Sigmoid colon (tissue), 7 donors: Measurements from ENCODE around the gene NKAPL. TPM values are rescaled to one million over a fixed set of nuclear protein-coding genes. Genes with fewer than 3 reads are reported as not detected.

Experiments
- DNase-seq: peaks from one replicate; pipeline ENCODE4 v3.0.0-alpha.2; 2019
- H3K27ac ChIP-seq, 4 donors: fragments of 200-600 bp; sonication (generic); one replicate each; pipeline ENCODE4 v1.5.1; 2016 to 2019; ENCODE audit warnings: mild to moderate bottlenecking in 1 of 4
- H3K27me3 ChIP-seq, 3 donors: fragments of 200-600 bp; sonication (generic); one replicate each; pipeline ENCODE4 v1.5.1; 2019; ENCODE audit warnings: mild to moderate bottlenecking in 1 of 3
- H3K36me3 ChIP-seq, 4 donors: fragments of 200-600 bp; sonication (generic); one replicate each; pipeline ENCODE4 v1.5.1; 2016 to 2019
- H3K4me1 ChIP-seq, 4 donors: fragments of 200-600 bp; sonication (generic); one replicate each; pipeline ENCODE4 v1.5.1; 2017 to 2019
- H3K4me3 ChIP-seq, 4 donors: fragments of 200-600 bp; sonication (generic); one replicate each; pipeline ENCODE4 v1.5.1; 2017 to 2019; ENCODE audit warnings: mild to moderate bottlenecking in 2 of 4, moderate library complexity in 1 of 4
- H3K9me3 ChIP-seq, 4 donors: fragments of 200-600 bp in 3 of 4; sonication (generic) in 3 of 4; one replicate each; pipeline versions ENCODE4 v1.5.1 to v1.6.1; 2013 to 2019
- EP300 ChIP-seq, 4 donors: sonication (generic); formaldehyde crosslinking; IDR thresholded peaks; one replicate each; pipeline ENCODE4 v1.6.1; 2017; ENCODE audit warnings: antibody characterized with exemption in 4 of 4
- POLR2A ChIP-seq, 2 donors: fragments of 450-650 bp; IDR thresholded peaks; one replicate each; pipeline ENCODE4 v1.6.1; 2016; ENCODE audit warnings: antibody characterized with exemption in 2 of 2, mild to moderate bottlenecking in 2 of 2, moderate library complexity in 2 of 2
- POLR2AphosphoS5 ChIP-seq, 4 donors: sonication (generic); formaldehyde crosslinking; IDR thresholded peaks; one replicate each; pipeline ENCODE4 v1.6.1; 2017; ENCODE audit warnings: antibody characterized with exemption in 4 of 4
- WGBS, 2 donors: extraction: QIAGEN DNeasy Blood & Tissue Kit; methylation state at CpG; one replicate each; pipeline ENCODE4 v1.1.7; 2013; 5-methylcytosine and 5-hydroxymethylcytosine counted together
- intact Hi-C: fragments of 100-400 bp; cut with DNase I; formaldehyde crosslinking; loops from one replicate; pipeline ENCODE4 v1.15.1; 2023
- polyA plus RNA-seq, 3 donors: library from polyadenylated mRNA; stranded (reverse); fragments of 200-250 nt; gene quantifications; one replicate each; pipeline ENCODE4 v1.2.3, GENCODE V29; 2013
- total RNA-seq, 4 donors: library from RNA; depleted of rRNA; stranded (reverse); fragments of >200 nt; gene quantifications; one replicate each; pipeline ENCODE4 v1.1.0, GENCODE V29; 2016
- TF ChIP-seq, protein P1 (sequence below), 4 experiments: fragments of 450-650 bp in 3 of 4; fragments of 200-600 bp in 1 of 4; IDR thresholded peaks; one replicate each; pipeline ENCODE4 v1.5.1; 2016 to 2019; ENCODE audit warnings: antibody characterized with exemption in 4 of 4, mild to moderate bottlenecking in 3 of 4, moderate library complexity in 2 of 4
- donor health status: healthy with polysubstance abuse.
- donor health status: Bipolar disorder and iron deficiency.
- donor health status: healthy.

NKAPL gene
- total and polyA plus RNA-seq, 7 donors, result 0.55 to 7.5 (median 2.7) TPM; not detected in 1

DNA sequence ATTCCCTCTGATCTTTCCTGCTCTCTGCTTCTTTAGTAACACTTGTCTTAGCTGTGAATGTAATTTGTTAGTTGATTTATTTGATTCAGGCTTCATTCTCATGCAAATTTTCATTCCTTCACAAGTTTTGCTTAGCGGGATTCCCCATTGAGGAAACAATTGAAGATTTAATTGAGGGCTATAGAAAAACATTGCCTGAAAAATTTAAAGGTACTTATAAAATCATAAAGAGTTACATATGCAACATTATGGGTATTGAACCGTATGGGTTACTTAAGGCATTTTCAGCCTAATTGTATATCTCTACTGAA lies 45.9 kb upstream of the NKAPL start:
- H3K4me1 ChIP-seq, result peaks cover 0 to 6% (median 4%) of the 10 kb centered on the region in 4 donors
- no peaks in the 10 kb centered on the region for H3K9me3 ChIP-seq
- WGBS, 2 donors, result 8 to 12% methylated on average over 2 of the region's 2 CpGs
- H3K36me3 ChIP-seq, result no peaks in the 10 kb centered on the region
- H3K27ac ChIP-seq, result no peak overlapping the region
- H3K27me3 ChIP-seq, result peaks cover 28 to 84% (median 72%) of the 10 kb centered on the region in 3 donors
- TF ChIP-seq, protein P1, sequence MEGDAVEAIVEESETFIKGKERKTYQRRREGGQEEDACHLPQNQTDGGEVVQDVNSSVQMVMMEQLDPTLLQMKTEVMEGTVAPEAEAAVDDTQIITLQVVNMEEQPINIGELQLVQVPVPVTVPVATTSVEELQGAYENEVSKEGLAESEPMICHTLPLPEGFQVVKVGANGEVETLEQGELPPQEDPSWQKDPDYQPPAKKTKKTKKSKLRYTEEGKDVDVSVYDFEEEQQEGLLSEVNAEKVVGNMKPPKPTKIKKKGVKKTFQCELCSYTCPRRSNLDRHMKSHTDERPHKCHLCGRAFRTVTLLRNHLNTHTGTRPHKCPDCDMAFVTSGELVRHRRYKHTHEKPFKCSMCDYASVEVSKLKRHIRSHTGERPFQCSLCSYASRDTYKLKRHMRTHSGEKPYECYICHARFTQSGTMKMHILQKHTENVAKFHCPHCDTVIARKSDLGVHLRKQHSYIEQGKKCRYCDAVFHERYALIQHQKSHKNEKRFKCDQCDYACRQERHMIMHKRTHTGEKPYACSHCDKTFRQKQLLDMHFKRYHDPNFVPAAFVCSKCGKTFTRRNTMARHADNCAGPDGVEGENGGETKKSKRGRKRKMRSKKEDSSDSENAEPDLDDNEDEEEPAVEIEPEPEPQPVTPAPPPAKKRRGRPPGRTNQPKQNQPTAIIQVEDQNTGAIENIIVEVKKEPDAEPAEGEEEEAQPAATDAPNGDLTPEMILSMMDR (IDR thresholded peaks at IDR 0.05), result no peak
- intact Hi-C loops, result no loop called here
- no peak overlapping the region for H3K4me3 ChIP-seq
- DNase-seq, result no peak

DNA sequence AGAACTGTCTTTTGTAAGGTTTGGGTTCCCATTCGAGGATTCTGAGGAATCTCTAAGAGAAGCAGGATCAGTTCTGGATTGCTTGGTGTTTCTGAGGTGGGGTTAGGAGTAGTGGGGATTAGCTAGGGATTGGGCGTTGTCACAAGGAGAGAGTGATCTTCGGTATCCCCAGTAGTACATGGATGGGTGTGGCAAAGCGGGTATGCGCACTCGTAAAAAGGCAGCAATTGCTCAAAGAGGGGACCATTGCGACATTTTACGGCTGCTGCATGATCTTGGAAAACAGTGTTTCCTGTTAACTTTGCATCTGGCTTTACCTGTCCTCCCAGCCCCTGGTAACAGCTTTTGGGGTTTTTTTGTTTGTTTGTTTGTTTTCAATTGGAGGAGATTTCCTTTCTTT lies 43.7 kb upstream of the NKAPL start:
- intact Hi-C loops, result no loop called here
- Histone ChIP-seq H3K27ac (no peak overlapping the region), H3K36me3 (no peaks in the 10 kb centered on the region), H3K9me3 (no peaks in the 10 kb centered on the region), H3K4me1 (peaks cover 0 to 16% (median 6%) of the 10 kb centered on the region in 4 donors), H3K27me3 (peaks cover 7 to 62% (median 50%) of the 10 kb centered on the region in 3 donors), H3K4me3 (no peak overlapping the region)
- no peak for TF ChIP-seq POLR2A (IDR thresholded peaks at IDR 0.05)
- TF ChIP-seq POLR2AphosphoS5 (IDR thresholded peaks at IDR 0.05), result no peak
- TF ChIP-seq, protein P1 (IDR thresholded peaks at IDR 0.05), result no peak
- no peak for TF ChIP-seq EP300 (IDR thresholded peaks at IDR 0.05)
- 6 to 39% methylated on average over 8 of the region's 8 CpGs for WGBS, 2 donors
- no peak for DNase-seq

DNA sequence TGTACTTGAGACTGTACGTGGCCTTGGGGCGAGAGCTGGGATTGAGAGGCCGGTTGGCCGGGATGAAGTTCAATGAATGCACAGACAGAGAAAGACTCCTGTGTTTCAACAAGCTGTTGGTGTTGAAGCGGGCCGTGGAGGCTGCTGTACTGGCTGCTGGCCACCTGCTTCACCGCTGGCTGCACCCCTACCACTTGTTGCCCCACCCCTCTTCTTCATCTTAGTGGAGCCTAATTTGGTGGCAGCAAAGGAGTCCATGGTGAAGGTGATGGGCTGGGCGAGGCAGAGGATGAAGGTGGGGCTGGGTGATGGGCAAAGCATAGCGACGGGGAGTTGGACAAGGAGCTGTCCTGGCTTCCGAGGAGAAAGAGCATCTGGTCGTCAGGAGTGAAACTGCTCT lies 41.2 kb upstream of the NKAPL start:
- Histone ChIP-seq H3K36me3 (no peaks in the 10 kb centered on the region), H3K4me3 (peak overlapping the region in 3 of 4 donors; percentile 54 to 70 (median 58)), H3K27ac (no peak overlapping the region), H3K27me3 (peaks cover 6 to 37% (median 26%) of the 10 kb centered on the region in 3 donors), H3K4me1 (peaks cover 0 to 16% (median 6%) of the 10 kb centered on the region in 4 donors), H3K9me3 (no peaks in the 10 kb centered on the region)
- intact Hi-C loops, result loop anchor here (2.0 kb wide), 1 partner anchor 79 kb away; no protein-coding TSS in a partner anchor
- no peak for DNase-seq
- TF ChIP-seq, protein P1 (IDR thresholded peaks at IDR 0.05), result no peak
- TF ChIP-seq POLR2A (IDR thresholded peaks at IDR 0.05) (no peak), POLR2AphosphoS5 (IDR thresholded peaks at IDR 0.05) (no peak), EP300 (IDR thresholded peaks at IDR 0.05) (no peak)
- WGBS, 2 donors, result 92 to 95% methylated on average over 12 of the region's 12 CpGs

DNA sequence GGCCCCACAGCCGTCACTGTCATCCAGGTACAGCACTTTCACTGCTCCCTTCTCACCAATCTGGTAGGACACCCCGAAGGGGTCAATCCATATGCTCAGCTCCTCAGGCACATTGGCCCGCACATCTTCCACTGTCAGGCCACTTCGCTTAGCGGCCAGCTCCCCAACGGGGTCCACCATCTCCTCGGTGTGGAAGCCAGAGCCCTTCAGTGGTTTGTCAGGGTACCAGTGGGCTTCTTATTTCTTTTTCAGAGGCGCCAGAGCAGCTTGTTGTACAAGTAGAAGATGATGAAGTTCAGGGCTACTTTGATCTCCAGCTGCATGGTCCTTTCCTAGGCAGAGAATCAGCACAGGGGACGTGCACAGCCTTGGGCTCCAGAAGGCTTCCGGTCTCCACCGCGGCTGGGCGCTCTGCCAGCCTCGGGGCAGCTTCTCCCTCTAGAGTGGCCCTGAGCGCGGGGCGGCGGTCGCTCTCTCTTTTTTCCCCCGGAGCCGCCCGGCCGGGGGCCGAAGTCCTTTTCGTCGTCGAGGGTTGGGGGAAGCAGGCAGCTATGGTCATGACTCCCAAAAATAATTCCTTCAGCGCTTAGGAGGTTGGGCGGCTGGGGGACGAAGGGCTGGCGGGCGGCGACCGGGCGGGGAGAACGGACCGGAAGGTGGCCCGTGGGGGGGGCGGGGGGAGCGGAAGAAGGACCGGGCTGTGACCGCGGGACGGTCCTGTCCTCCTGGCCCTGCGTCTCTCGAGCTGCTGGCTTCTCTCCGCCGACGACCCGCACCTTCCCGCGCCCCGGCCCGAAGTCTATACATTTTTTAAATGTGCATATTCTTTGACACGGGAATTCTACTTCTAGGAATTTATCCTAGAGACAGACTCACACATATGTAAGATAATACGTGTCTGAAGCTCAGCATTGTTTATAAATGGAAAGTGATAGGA lies 40.5 kb upstream of the NKAPL start:
- H3K4me1 ChIP-seq, result peaks cover 0 to 16% (median 6%) of the 10 kb centered on the region in 4 donors
- intact Hi-C loops, result loop anchor here (2.0 kb wide), 1 partner anchor 80 kb away; no protein-coding TSS in a partner anchor
- peak overlapping the region; percentile 49 to 70 (median 56) for H3K4me3 ChIP-seq
- WGBS, 2 donors, result 10 to 12% methylated on average over 56 of the region's 56 CpGs
- peak overlapping the region; percentile 47 to 72 (median 68) for H3K27ac ChIP-seq
- TF ChIP-seq POLR2AphosphoS5 (IDR thresholded peaks at IDR 0.05), result peak in 2 of 4 donors; percentile 66 to 70
- no peak for TF ChIP-seq EP300 (IDR thresholded peaks at IDR 0.05)
- peaks cover 2 to 30% (median 23%) of the 10 kb centered on the region in 3 donors for H3K27me3 ChIP-seq
- no peaks in the 10 kb centered on the region for H3K36me3 ChIP-seq
- peak; percentile 87 for DNase-seq
- H3K9me3 ChIP-seq, result no peaks in the 10 kb centered on the region
